GM18870 (cell line): ENCODE results near the gene TENT5A.

Experiments used
- ATAC-seq: cut with Tn5 transposase; IDR thresholded peaks from one replicate; pipeline ENCODE4 v1.9.1; 2021; ENCODE audit warnings: moderate library complexity; ENCODE audit not compliant: unreplicated experiment

The TENT5A gene

DNA sequence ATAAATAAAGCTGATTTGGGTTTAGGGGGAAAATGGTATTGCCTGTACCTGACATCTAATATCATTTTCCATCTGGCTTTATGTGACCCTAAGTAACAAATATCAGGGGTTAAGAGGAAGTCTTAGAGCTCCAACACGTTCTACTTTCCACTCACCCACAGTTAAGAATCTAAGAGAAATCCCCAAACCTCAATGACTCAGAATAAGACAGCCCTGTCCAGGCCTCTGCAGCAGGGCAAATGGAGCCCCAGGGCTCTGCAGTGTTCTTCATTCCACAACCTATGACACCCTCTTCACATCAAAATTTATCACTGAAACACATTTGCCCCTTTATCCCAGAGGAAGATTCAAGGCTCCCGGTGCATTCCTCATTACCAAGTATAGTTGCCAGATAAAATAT, 20.3 kb upstream of the TENT5A start:
- peak; percentile 99 for ATAC-seq

DNA sequence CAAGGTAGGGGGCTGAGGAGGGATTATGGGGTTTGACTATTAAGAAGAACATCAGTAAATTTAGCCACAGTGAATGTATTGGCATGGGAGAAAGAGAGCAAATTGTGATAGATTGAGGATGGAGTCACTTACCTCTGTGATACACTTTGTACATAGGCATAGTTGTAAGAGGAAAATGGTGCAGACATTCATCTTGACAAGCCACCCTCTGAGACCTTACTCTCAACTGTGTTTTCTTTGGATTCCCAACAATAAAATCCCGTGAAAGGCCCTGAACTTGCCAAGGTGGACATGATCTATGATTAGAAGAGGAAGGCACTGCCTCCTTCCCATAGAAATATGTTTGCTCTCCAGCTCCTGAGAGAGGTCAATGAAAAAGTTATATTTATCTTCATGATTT, 18.6 kb upstream of the TENT5A start:
- ATAC-seq, result no peak

DNA sequence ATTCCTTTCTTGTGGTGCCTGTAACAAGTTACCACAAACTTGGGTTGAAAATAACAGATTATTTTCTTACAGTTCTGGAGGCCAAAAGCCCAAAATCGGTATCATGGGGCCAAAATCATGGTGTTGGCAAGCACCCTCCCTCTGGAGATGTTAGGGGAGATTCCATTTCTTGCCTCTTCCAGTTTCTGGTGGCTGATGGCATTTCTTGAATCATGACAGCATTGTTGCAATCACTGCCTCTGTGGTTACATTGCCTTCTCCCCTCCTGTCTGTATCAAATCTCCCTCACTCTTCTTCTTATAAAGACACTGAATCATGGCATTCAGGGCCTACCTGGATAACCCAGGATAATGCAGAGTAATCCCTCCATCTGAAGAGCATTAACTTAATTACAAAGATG, 17.9 kb upstream of the TENT5A start:
- no peak for ATAC-seq

DNA sequence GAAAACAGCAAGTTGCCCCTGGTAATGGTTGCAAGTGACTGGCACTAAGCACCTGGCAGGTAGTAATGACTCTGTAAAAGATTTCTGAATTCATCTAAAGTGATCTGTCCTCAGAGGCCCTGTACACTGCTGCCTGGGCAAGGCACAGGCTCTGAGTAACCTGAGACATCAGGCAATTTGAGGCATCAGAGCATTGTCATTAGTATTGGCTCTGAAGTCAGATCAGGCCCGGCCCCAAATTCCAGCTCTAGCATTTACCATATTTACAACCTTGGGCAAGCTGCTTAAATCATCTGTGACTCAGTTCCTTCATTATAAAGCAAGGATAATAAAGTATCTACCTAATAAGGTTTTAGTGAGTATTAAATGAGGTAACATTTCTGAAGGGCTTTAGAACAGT, 17.3 kb upstream of the TENT5A start:
- no peak for ATAC-seq

DNA sequence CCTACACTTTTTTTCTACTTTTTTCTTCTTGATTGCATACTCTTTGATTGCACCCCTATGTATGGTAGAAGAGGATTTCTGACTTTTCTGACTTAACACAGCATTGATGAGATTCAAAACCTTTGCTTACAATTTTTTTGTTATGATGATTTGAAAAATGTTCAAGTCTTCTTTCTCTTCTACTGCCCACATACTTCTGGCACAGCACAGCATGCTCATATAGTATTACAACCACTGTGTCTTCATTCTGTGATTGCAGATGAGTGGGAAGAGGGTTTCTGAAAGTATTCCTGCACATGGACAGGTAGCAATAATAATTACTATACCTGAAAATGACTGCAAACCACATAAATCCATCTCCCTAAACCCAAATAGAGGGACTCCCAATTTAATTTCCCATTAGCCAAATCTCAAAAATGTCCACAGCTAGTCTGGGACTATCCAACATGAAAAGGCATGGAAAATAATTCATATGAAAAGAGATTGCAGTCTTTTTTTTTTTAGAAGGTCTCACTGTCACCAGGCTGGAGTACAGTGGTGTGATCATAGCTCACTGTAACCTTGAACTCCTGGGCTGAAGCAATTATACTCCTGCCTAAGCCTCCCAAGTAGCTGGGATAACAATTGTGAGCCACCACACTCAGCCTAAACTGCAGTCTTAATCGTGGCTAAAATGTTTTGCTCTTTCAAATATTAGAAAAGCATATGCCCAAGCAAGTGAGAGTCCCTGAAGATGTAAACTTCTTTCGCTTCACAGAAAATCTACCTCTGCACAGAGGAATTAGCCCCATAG, 15.9 kb upstream of the TENT5A start:
- no peak for ATAC-seq

DNA sequence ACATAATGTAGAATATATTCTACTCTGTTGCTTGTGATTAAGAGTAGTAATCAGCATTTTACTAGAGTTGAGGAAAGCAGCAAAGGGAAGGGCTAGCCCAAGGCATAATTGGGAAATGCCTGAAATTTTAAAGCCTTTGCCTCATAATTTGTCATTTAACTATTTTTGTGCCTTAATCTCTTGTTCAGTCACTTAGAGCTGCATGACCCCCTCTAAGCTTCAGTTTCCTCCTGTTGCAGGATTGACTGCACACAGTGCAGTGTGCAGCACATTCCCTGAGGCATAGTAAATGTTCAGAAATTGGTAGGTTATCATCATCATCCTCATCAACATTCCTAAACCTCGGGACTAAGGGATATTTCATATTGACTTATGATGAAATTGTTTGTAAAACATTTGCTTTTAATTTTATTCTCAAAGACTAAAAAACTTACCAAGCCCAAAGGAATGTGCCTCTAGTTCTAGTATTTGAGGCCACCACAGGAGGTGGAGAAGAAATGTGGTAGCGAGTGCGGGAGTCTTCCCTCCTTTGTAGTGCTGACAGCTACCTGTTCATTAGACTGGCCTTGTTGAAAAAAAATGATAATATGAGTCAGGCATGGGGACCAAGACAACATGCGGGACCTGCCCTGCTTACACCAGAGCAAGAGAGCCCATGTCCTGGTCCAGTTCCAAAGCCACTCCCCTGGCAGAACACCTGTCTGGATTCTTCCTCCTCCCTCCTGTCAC, 14.8 kb upstream of the TENT5A start:
- ATAC-seq, result no peak

DNA sequence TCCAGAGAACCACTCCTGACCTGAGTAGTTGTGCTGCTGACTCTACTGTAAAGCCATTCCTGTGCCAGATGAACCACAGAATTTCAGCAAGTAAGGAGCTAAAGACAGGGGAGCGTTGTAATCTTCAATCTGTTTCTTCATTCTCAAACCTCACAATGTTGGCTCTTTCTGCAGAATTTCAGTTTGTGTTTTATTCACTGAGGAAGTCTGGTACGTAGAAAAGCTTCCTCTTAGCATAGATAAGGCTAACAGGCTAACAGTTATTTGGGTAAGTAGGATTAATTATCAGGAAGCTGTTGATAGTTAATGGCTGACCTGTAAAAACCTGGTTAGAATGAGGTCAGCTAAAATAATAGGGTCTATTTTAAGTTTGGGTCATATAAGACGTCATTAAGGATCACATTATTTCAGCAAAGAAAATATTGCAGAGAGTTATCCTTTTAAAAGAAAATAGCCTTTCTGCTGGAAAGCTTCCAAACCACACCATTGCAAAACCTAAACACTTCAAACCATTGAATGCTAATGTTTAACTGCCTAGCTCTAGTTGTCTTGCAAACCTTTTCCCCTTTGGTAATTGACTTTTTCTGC, 14.1 kb upstream of the TENT5A start:
- ATAC-seq, result peak; percentile 67

DNA sequence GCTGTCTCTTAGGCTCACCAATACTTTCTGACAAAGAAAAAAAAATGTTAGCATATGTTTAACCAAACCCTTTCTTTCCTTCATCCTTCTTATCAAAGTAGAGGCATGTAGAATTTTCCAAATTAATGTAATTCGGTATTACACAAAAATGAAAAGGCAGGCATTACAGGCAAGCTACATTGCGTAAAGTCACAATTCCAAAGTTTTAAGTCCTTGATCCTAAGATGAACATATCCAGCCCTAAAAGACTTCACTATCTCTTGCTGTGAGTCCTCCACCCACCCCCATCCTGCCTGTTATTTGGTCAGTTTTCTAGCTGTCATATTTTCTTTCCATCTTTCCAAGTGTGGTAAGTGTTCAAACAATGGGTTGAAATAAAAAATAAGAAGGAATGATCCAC, 12.1 kb upstream of the TENT5A start:
- no peak for ATAC-seq

DNA sequence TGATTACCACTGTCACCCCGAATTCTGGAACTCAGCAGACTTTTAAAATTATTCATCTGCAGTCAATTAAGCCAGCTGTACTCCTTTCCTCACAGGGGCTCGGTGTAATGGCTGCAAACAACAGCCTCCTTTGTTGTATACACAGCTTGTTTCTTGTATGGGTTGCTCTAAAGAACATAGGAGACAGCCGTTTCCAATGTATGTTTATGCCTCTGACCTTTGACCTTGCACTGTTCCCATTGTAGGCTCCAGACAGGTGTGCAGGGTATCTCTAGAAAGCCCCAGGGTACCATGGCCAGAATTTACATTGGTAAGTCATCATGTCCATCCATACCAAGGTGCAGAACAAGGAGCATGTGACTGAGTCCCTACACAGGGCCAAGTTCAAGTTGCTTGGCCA, 11.5 kb upstream of the TENT5A start:
- ATAC-seq, result no peak

DNA sequence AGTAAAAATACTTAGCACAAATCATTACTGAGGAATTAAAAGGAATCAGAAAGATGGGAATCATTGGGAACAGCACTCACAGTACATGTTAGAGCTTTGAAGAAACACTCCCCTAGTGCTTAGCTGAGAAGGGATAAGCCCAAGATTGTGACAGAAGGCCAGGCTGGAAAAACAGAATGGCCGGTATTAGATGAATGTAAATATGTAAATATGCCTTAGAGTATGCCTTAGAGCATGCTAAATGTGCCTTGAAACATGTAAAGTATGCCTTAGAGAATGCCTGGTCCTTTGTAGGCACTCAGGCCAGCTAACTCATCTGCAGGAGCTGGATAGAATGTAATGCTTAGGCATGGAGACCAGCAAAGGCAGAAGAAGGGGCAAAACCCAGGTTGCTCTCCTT, 10.6 kb upstream of the TENT5A start:
- no peak for ATAC-seq

DNA sequence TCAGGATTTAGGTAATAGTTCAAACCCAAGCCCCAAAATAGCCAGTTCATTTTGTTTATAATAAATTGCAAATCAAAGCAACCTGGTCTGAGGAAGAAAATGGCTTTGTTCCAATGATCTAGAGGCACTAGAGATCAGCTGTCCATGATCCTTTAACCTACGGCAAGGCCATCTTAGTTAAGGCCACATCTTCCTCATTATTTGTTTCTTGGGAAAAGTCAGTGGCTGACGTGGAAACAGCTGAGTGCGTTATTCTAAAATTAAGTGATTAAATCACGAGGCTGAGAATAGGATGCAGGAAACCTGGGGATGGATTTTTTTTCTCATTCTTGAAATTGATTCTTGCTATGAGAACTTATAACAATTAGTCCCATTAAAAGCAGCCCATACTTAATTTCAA, 10.1 kb upstream of the TENT5A start:
- ATAC-seq, result no peak

DNA sequence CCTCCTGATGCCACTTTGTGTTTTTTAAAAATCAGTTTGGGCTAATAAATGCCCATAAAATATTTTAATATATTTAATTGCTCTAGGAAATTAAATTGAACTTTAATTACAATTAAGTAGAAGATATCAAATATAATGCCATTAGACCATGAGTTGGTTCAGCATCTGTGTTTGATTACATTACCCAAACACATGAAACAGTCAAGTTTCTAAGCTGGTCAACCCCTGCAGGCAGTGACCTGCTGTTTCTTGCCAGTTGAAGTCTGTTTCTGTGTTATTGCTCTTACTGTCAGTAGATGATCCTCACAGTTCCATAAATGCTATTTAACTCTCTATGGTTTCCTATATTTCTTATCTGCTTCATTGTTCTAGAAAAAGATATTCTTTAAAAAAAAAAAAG, 9.7 kb upstream of the TENT5A start:
- ATAC-seq, result no peak

DNA sequence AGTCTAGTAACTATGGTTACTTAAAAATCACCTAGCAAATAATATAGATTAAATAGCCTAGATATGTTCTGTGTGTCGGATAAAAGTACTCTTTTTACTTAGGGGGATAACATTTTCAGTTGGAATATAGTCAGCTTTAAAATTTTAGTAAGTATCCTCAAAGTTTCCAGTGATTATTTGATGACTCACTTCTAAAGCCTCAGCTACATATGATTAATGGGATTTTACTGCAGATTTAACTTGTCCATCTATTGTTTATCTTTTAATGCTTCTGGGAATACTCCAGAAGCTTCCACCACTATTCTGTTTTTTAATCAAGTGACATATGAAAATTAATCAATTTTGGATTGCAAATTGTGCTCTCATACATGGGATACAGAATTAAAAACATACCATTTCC, 8.7 kb upstream of the TENT5A start:
- no peak for ATAC-seq

DNA sequence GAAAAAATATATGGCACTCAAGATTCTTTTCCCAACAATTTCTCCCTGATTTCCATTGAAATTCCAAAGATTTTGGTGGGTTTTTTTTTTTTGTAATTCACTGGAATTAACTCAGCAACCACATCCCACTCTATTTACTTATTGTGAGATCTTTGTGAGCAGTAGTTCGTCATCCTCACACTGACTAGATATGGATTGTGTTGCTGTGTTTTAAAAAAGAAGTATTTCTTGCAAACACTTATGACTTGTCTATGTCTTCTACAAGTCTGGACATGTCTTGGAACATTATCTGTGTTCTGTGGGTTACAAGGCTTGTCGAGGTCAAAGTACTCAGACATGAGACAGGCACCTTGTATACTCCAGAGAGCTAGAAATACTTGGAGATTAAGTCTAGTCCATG, 7.3 kb upstream of the TENT5A start:
- ATAC-seq, result peak; percentile 64

DNA sequence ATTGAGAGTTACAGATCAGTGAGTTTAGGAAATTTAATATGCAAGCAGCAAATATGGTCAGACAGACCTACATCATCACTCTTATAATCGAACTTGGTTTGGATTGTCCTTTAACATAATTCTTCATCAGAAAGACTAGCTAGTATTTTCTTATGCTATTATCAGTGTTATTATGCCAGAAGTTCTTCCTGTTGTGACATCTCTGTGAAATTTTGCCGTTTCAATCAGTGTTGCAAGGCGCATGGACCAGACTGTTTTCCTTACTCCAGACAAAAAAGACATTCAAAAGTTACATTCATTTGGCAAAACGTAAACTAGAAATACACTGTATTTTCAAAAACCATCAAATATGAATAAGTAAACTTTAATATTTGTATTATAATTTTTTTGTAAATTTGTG, 5.7 kb upstream of the TENT5A start:
- ATAC-seq, result no peak

DNA sequence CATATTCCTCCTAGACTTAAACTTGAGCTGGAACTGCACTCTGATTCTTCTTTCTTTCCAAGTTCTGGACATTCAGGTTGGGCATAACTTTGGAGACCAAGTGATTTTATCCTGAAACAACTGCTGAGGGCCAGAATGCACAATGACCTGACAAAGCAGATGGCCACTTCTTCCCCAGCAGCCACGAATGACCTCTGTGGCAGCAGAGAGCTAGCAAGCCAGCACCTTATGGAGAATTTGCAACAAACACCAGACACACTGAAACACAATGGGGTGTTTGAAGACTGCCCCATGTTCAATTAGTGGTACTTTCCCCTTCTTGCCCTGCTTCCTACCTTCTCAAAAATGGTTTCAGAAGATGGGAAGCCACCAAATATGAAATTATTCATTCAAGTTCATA, 4.2 kb upstream of the TENT5A start:
- ATAC-seq, result no peak

DNA sequence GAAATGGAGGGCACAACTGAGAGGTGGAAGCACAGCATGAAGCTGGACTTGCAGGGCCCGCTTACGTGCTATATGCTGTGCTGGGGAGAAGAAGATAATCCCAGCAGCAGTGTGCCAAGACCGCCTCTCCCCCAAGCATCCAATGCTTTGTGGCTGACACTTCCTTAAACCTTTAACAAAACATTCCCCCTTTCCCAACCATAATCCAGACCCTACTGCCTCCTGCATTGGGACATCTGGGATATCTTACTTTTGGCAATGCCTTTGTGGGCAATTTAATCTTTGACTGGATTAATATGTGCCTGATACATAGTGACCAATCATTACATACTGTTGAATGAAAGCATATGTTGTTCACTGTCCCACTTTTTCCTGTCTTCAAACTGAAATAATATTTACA, 3.1 kb upstream of the TENT5A start:
- ATAC-seq, result no peak

DNA sequence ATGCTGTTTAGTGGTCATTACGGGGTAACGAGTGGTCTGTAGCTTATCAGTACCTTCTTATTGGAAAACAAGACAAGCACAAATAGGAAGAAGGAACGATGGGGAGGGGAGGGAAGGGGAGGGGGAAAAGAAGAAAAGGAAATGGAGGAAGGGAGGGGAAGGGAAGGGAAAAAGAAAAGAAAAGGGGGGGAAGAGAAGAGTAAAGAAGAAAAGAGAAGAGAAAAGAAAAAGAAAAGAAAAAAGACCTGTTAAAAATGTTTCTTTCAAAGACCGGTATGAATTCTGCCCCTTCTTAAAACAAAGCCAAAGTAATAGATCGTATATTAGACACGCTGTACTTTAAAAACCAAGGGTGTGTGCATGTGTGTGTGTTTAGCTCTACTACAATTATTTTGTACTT, 2.4 kb upstream of the TENT5A start:
- no peak for ATAC-seq

DNA sequence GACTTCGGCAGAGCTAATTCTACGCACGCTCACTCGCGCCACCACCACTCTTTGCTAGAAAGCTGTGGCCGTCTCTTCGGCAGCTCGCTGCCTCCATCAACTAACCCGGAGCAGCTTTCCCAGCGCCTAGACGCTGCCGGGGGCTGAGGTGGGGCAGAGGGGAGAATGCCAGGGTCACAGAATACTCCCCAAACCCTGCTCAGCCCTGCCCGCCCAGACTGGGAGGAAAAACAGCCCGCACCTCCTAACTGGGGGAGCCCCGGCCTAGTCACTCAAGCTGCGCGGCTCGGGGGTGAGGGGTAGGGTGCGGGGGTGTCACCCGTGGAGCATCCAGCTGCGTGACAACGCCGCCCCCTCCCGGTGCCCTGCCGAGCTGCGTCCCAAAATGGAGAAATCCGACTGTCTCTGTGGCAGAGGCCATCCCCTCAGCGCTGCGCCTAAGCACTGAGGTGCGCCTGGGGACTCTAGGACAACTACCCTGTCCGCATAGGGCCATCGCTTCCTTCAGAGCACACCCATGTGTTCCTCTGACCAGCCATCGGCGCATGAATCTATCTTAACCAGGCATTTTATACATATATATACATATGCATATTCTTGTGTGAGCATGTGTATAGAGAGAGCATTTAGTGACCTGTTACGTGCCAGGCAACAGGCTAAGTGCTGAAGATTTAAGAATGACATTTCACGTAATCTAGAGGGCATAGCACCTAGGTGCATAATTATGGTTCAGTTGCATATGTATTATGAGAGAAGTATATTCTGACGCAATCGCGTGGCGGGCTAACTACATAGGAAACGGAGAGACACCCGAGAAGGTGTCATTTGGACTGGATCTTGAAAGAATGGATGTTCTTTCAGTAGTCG, 1.5 kb upstream of the TENT5A start:
- ATAC-seq, result peak; percentile 45

DNA sequence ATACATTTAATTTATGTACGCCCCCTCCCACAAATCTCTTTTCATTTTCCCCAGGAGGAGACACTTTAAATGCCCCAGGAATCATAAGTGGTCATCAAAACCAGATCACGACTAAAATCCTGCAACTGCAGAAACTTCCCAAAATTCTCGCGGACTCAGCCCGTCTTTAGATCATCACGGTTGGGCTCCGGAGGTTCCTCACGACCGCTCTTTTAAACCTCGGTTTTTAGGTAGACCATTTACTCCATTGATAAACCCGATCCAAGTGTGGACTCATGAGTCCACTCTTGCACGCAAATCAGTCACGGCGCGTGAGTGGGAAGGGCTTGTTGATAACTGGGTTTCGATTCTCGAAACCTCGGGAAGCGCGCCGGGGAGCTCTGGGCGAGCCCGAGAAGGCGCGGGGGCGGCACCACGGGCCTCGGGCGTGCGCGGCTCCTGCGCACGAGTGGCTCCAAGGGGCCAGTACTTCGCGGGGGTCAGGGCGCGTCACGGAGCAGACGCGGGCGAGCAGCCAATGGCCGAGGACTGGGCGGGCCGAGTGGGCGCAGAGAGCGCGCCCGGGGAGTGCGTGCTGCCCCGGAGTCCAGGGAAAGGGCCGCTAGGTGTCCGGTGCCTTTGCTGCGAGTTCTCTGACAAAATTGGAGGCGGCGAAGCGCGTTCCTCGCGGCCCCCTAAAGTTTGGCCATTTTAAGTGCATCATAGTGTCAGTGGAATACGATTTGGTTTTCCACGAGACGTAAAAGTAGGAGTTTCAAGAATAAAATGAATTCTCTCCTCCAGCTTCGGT, 635 bp upstream of the TENT5A start:
- peak; percentile 33 for ATAC-seq
